GM19463 (cell line): Measurements from ENCODE around the gene ZNF10.

ENCODE experiments used
- ATAC-seq: cut with Tn5 transposase; IDR thresholded peaks from one replicate; pipeline ENCODE4 v1.9.1; 2021; ENCODE audit warnings: mild to moderate bottlenecking, moderate library complexity; ENCODE audit not compliant: unreplicated experiment

The ZNF10 gene

GRCh38 chr12:133192847-133193246 lies 62.4 kb downstream of the ZNF10 start:
- no peak for ATAC-seq

- no peak for ATAC-seq
Measured at GRCh38 chr12:133201888-133202287, 71.5 kb downstream of the ZNF10 start.

- ATAC-seq = no peak
Measured at GRCh38 chr12:133202493-133203343, 72.3 kb downstream of the ZNF10 start.

GRCh38 chr12:133203344-133204263 lies 73.2 kb downstream of the ZNF10 start:
- ATAC-seq = no peak

- no peak for ATAC-seq
Measured at GRCh38 chr12:133204264-133204603, 73.8 kb downstream of the ZNF10 start.

- no peak for ATAC-seq
Measured at GRCh38 chr12:133206390-133206789, 76.0 kb downstream of the ZNF10 start.
